ENCODE measurements around the gene GABRB1. TPM values are rescaled to one million over a fixed set of nuclear protein-coding genes. Genes with fewer than 3 reads are reported as not detected.

GABRB1 gene
- total RNA-seq, 1 donor from 2014 or later: 0.55 TPM

- DNase-seq (ENCODE audit: low spot score): no peak
These were observed 18.0 kb downstream of the GABRB1 start for GRCh38 chr4:47049347-47049746.

- DNase-seq (ENCODE audit: low spot score): no peak
These were observed 19.7 kb downstream of the GABRB1 start for GRCh38 chr4:47050761-47051725.

- DNase-seq (ENCODE audit: low spot score): no peak
These were observed 22.1 kb downstream of the GABRB1 start for GRCh38 chr4:47053485-47053884.

GRCh38 chr4:47054130-47054529, 22.8 kb downstream of the GABRB1 start:
- DNase-seq (ENCODE audit: low spot score): no peak

GRCh38 chr4:47057991-47058390, 26.6 kb downstream of the GABRB1 start:
- no peak for DNase-seq (ENCODE audit: low spot score)

- no peak for DNase-seq (ENCODE audit: low spot score)
These were observed 29.2 kb downstream of the GABRB1 start for GRCh38 chr4:47060561-47060960.

GRCh38 chr4:47061435-47061834, 30.1 kb downstream of the GABRB1 start:
- no peak for DNase-seq (ENCODE audit: low spot score)

- no peak for DNase-seq (ENCODE audit: low spot score)
These were observed 33.7 kb downstream of the GABRB1 start for GRCh38 chr4:47065051-47065481.

- no peak for DNase-seq (ENCODE audit: low spot score)
These were observed 37.6 kb downstream of the GABRB1 start for GRCh38 chr4:47068986-47069385.

GRCh38 chr4:47071901-47072341, 40.6 kb downstream of the GABRB1 start:
- DNase-seq (ENCODE audit: low spot score): no peak

GRCh38 chr4:47073647-47074046, 42.3 kb downstream of the GABRB1 start:
- DNase-seq (ENCODE audit: low spot score): no peak

- DNase-seq (ENCODE audit: low spot score): no peak
These were observed 43.4 kb downstream of the GABRB1 start for GRCh38 chr4:47074816-47075215.

GRCh38 chr4:47075262-47075661, 43.9 kb downstream of the GABRB1 start:
- DNase-seq (ENCODE audit: low spot score): no peak

GRCh38 chr4:47075919-47076318, 44.6 kb downstream of the GABRB1 start:
- no peak for DNase-seq (ENCODE audit: low spot score)

- DNase-seq (ENCODE audit: low spot score): no peak
These were observed 52.7 kb downstream of the GABRB1 start for GRCh38 chr4:47084111-47084510.

GRCh38 chr4:47084795-47085194, 53.4 kb downstream of the GABRB1 start:
- DNase-seq (ENCODE audit: low spot score): no peak

- no peak for DNase-seq (ENCODE audit: low spot score)
These were observed 56.9 kb downstream of the GABRB1 start for GRCh38 chr4:47088298-47088697.

GRCh38 chr4:47095884-47096283, 64.5 kb downstream of the GABRB1 start:
- no peak for DNase-seq (ENCODE audit: low spot score)

- DNase-seq (ENCODE audit: low spot score): no peak
These were observed 70.1 kb downstream of the GABRB1 start for GRCh38 chr4:47101453-47101852.

- no peak for DNase-seq (ENCODE audit: low spot score)
These were observed 73.6 kb downstream of the GABRB1 start for GRCh38 chr4:47104986-47105385.

GRCh38 chr4:47106561-47106960, 75.2 kb downstream of the GABRB1 start:
- no peak for DNase-seq (ENCODE audit: low spot score)

GRCh38 chr4:47109379-47109778, 78.0 kb downstream of the GABRB1 start:
- no peak for DNase-seq (ENCODE audit: low spot score)

- no peak for DNase-seq (ENCODE audit: low spot score)
These were observed 79.3 kb downstream of the GABRB1 start for GRCh38 chr4:47110546-47111132.
